Ishikawa (cell line): ENCODE results near the gene TPX2.

Experiments
- CEBPB ChIP-seq: IDR thresholded peaks from 2 replicates; pipeline ENCODE4 v1.6.1; 2012
- EGR1 ChIP-seq: IDR thresholded peaks from 2 replicates; pipeline ENCODE4 v1.6.1; 2012
- EP300 ChIP-seq: IDR thresholded peaks from 2 replicates; pipeline ENCODE4 v1.6.1; 2012; ENCODE audit warnings: borderline replicate concordance
- FOXM1 ChIP-seq: IDR thresholded peaks from 2 replicates; pipeline ENCODE4 v1.6.1; 2012; ENCODE audit warnings: low read depth, borderline replicate concordance
- MAX ChIP-seq: IDR thresholded peaks from 2 replicates; pipeline ENCODE4 v1.6.1; 2012
- NFIC ChIP-seq: IDR thresholded peaks from 2 replicates; pipeline ENCODE4 v1.6.1; 2012
- RAD21 ChIP-seq: IDR thresholded peaks from 2 replicates; pipeline ENCODE4 v1.6.1; 2012; ENCODE audit warnings: low read depth
- REST ChIP-seq: IDR thresholded peaks from 2 replicates; pipeline ENCODE4 v1.6.1; 2012; ENCODE audit warnings: low read depth, mild to moderate bottlenecking
- TAF1 ChIP-seq: IDR thresholded peaks from 2 replicates; pipeline ENCODE4 v1.6.1; 2012; ENCODE audit warnings: low read depth, mild to moderate bottlenecking
- TCF12 ChIP-seq: IDR thresholded peaks from 2 replicates; pipeline ENCODE4 v1.6.1; 2012; ENCODE audit warnings: low read depth
- TEAD4 ChIP-seq: IDR thresholded peaks from 2 replicates; pipeline ENCODE4 v1.6.1; 2012
- USF1 ChIP-seq: IDR thresholded peaks from 2 replicates; pipeline ENCODE4 v1.6.1; 2012
- YY1 ChIP-seq: IDR thresholded peaks from 2 replicates; pipeline ENCODE4 v1.6.1; 2012; ENCODE audit warnings: low read depth
- ZBTB7A ChIP-seq: IDR thresholded peaks from 2 replicates; pipeline ENCODE4 v1.6.1; 2012; ENCODE audit warnings: low read depth

- TF ChIP-seq EP300 = no peak
- no peak for TF ChIP-seq REST
- no peak for TF ChIP-seq RAD21
- TF ChIP-seq MAX = no peak
- no peak for TF ChIP-seq TEAD4
- TF ChIP-seq CEBPB = no peak
- TF ChIP-seq NFIC = no peak
- TF ChIP-seq YY1 = no peak
- TF ChIP-seq ZBTB7A = no peak
- no peak for TF ChIP-seq EGR1
- no peak for TF ChIP-seq TAF1
- no peak for TF ChIP-seq FOXM1
- TF ChIP-seq TCF12 = no peak
- TF ChIP-seq USF1 = no peak
Observed at GRCh38 chr20:31843881-31844280, 104.8 kb downstream of the TPX2 start.
